A673 (cell line): ENCODE data around the gene METTL8.

ENCODE experiments used
- EZH2 ChIP-seq: fragments of 200-600 bp; sonication (generic); IDR thresholded peaks from 2 replicates; pipeline ENCODE4 v1.6.1; 2017; ENCODE audit warnings: borderline replicate concordance, low read depth, mild to moderate bottlenecking, mixed read lengths, antibody characterized with exemption, low read length; ENCODE audit not compliant: poor library complexity, severe bottlenecking
- TF ChIP-seq, protein P1 (sequence below): fragments of 300-800, 200-600 bp; sonication (generic); conservative IDR thresholded peaks from 2 replicates; pipeline ENCODE4 v1.5.1; 2017; ENCODE audit warnings: low read depth, mild to moderate bottlenecking, antibody characterized with exemption, low read length, moderate library complexity, mixed read lengths

DNA sequence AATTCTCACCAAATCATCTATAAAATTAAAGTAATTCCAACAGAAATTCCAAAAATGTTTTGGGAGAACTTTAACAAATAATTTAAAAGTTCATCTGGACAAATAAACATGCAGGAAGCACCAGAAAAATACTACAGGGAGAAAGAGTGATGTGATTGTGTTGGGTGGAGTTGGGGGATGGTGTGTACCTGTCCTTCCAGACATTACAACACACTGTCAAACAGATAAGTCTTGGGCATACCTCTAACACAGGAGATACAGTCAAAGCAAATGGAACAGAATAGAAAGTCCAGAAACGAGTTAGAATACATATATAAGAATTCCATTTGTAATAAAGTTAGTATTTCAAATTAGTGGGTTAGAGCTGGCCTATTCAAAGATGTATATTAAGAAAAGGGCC lies 22.6 kb downstream of the METTL8 start:
- TF ChIP-seq, protein P1, sequence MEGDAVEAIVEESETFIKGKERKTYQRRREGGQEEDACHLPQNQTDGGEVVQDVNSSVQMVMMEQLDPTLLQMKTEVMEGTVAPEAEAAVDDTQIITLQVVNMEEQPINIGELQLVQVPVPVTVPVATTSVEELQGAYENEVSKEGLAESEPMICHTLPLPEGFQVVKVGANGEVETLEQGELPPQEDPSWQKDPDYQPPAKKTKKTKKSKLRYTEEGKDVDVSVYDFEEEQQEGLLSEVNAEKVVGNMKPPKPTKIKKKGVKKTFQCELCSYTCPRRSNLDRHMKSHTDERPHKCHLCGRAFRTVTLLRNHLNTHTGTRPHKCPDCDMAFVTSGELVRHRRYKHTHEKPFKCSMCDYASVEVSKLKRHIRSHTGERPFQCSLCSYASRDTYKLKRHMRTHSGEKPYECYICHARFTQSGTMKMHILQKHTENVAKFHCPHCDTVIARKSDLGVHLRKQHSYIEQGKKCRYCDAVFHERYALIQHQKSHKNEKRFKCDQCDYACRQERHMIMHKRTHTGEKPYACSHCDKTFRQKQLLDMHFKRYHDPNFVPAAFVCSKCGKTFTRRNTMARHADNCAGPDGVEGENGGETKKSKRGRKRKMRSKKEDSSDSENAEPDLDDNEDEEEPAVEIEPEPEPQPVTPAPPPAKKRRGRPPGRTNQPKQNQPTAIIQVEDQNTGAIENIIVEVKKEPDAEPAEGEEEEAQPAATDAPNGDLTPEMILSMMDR = no peak
- no peak for TF ChIP-seq EZH2
